ENCODE data around the gene CDH23.

The CDH23 gene

DNA sequence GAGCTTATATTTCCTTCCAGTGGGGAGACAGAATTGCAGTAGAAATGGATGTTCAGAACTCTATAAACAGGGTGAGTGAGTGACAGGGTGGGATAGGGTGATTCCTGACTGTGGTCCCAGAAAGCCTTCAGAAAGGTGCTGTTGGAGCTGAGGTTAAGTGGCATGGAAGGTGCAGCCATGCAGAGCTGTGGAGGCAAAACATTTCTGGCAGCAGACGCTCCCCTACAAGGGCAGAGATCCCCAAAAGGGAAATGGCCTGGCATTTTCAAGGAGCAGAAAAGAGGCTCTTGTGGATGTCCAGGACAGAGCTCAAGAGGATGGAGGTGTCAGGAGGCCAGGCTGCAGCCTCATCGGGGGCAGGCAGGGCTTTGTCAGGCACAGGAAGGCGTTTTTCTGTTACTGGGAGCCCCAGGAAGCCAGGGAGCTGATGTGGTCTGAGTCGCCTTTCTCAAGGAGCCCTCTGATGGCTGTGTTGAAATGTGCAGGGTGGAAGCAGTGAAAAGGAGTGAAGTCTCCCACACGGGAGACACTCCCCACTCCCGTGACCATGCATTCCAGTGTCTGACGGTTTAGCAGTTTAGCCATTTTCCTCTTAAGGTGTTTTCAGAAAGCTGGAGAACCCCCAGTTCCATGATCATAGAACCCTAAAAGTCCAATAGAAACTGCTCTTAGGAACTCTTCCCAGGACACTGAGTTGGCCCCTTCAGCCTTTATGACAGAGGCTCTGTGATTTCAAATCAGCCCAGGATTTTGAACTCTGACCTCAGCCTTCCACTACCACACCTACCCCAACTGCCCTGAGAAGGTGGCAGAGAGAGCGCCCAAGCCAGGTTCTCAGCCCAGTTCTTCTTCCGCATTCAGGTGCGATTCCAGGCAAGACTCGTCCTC lies 226.6 kb downstream of the CDH23 start:
- no peak overlapping the region for H3K4me3 ChIP-seq (ENCODE audit: low read depth, low read length)
- TF ChIP-seq, protein P1, sequence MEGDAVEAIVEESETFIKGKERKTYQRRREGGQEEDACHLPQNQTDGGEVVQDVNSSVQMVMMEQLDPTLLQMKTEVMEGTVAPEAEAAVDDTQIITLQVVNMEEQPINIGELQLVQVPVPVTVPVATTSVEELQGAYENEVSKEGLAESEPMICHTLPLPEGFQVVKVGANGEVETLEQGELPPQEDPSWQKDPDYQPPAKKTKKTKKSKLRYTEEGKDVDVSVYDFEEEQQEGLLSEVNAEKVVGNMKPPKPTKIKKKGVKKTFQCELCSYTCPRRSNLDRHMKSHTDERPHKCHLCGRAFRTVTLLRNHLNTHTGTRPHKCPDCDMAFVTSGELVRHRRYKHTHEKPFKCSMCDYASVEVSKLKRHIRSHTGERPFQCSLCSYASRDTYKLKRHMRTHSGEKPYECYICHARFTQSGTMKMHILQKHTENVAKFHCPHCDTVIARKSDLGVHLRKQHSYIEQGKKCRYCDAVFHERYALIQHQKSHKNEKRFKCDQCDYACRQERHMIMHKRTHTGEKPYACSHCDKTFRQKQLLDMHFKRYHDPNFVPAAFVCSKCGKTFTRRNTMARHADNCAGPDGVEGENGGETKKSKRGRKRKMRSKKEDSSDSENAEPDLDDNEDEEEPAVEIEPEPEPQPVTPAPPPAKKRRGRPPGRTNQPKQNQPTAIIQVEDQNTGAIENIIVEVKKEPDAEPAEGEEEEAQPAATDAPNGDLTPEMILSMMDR (IDR thresholded peaks at IDR 0.05; ENCODE audit: borderline replicate concordance, insufficient read depth, low read depth, low read length) = 0 out of 2 replicates have a peak, but pooled peaks have one; percentile 4

DNA sequence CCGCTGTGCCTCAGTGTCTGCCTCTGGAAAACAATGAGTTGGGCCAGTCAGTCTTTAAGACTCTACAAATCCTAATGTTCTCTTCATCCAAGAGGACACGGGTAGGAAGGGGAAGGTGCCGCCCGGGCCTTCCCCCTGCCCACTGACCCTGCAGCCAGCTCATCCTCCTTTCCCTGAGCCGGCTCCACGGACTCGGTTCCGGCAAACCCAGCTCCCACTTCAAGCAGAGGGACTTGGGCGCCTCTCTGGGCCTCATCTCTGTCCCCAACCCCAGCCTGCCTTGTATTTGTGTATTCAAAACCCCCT lies 227.2 kb downstream of the CDH23 start:
- TF ChIP-seq, protein P1 (IDR thresholded peaks at IDR 0.05; ENCODE audit: borderline replicate concordance, insufficient read depth, low read depth, low read length) = no peak
- no peak overlapping the region for H3K4me3 ChIP-seq (ENCODE audit: low read depth, low read length)

GRCh38 chr10:71625445-71626175 lies 228.9 kb downstream of the CDH23 start:
- no peak overlapping the region for H3K4me3 ChIP-seq (ENCODE audit: low read depth, low read length)
- TF ChIP-seq, protein P1 (IDR thresholded peaks at IDR 0.05; ENCODE audit: borderline replicate concordance, insufficient read depth, low read depth, low read length) = no peak

GRCh38 chr10:71627230-71627939 lies 230.7 kb downstream of the CDH23 start:
- H3K4me3 ChIP-seq (ENCODE audit: low read depth, low read length) = no peak overlapping the region
- TF ChIP-seq, protein P1 (IDR thresholded peaks at IDR 0.05; ENCODE audit: borderline replicate concordance, insufficient read depth, low read depth, low read length) = no peak

DNA sequence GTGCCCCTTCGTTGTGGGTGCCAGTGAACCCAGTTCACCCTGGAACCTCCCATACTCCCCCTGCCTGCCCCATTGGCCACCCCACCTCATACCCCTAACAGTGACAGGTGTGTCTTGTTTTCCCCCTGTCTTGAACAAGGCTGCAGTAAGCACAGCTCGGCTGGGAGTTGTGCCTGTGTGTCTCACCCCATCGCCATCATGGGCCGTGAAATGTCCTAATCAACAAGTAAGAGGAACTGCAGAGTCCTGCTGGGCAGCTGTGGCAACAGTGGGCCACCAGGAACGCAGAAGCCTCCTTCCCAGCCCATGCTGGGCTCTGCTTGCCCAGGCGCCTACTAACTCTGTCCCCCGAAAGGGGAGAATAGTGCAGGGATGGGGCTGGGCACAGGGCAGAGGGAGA lies 231.2 kb downstream of the CDH23 start:
- H3K4me3 ChIP-seq (ENCODE audit: low read depth, low read length) = no peak overlapping the region
- TF ChIP-seq, protein P1 (IDR thresholded peaks at IDR 0.05; ENCODE audit: borderline replicate concordance, insufficient read depth, low read depth, low read length) = no peak

DNA sequence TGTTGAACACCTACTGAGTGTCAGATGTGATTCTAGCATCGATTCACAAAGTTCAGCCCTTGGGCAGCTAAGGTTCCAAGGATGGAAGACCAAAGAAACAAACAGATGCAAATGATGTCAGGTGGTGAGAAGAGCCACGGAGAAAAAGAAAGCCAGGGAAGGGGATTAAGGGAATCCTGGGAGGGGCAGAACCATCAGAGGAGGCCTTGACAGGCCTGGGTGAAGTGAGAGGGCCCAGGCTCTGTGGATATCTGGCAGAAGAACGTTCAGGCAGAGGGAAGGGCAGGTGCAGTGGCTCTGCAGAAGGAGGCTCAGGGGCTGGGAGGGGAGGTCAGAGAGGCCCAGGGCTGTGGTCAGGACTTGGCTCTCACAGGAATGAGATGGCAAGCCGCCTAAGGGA lies 232.4 kb downstream of the CDH23 start:
- TF ChIP-seq, protein P1 (IDR thresholded peaks at IDR 0.05; ENCODE audit: borderline replicate concordance, insufficient read depth, low read depth, low read length) = no peak
- H3K4me3 ChIP-seq (ENCODE audit: low read depth, low read length) = no peak overlapping the region

All from GM12875 (cell line).